ENCODE measurements around the gene BACE2. TPM values are rescaled to one million over a fixed set of nuclear protein-coding genes. Genes with fewer than 3 reads are reported as not detected.

BACE2 gene
- total RNA-seq, 1 donor from 2014 or later = 39.1 TPM

- no peak overlapping the region for H3K27ac ChIP-seq (ENCODE audit: low read depth, low read length)
- H3K9me3 ChIP-seq (ENCODE audit: control insufficient read depth in 3 of 3, low read length in 3 of 3) = no peaks in the 10 kb centered on the region
- H3K9ac ChIP-seq (ENCODE audit: low read depth in 1 of 3, low read length in 3 of 3) = no peak overlapping the region
- no peak overlapping the region for H3K4me3 ChIP-seq (ENCODE audit: low read length in 3 of 3)
- H3K36me3 ChIP-seq (ENCODE audit: control insufficient read depth in 3 of 3, insufficient read depth in 3 of 3, low read length in 3 of 3) = no peaks in the 10 kb centered on the region
- peaks cover 9 to 29% (median 25%) of the 10 kb centered on the region in 3 donors for H3K27me3 ChIP-seq (ENCODE audit: control insufficient read depth in 3 of 3, insufficient read depth in 3 of 3, low read length in 3 of 3)
- H3K4me1 ChIP-seq (ENCODE audit: control insufficient read depth in 3 of 3, insufficient read depth in 3 of 3, low read length in 3 of 3) = peaks cover 5 to 7% (median 6%) of the 10 kb centered on the region in 3 donors
Observed at GRCh38 chr21:41147096-41147978, 20.6 kb upstream of the BACE2 start.

GRCh38 chr21:41147979-41148355 lies 20.0 kb upstream of the BACE2 start:
- Histone ChIP-seq H3K9ac (ENCODE audit: low read depth in 1 of 3, low read length in 3 of 3) (no peak overlapping the region), H3K27me3 (ENCODE audit: control insufficient read depth in 3 of 3, insufficient read depth in 3 of 3, low read length in 3 of 3) (peaks cover 9 to 29% (median 25%) of the 10 kb centered on the region in 3 donors), H3K4me1 (ENCODE audit: control insufficient read depth in 3 of 3, insufficient read depth in 3 of 3, low read length in 3 of 3) (peaks cover 0 to 2% (median 2%) of the 10 kb centered on the region in 3 donors), H3K36me3 (ENCODE audit: control insufficient read depth in 3 of 3, insufficient read depth in 3 of 3, low read length in 3 of 3) (no peaks in the 10 kb centered on the region), H3K9me3 (ENCODE audit: control insufficient read depth in 3 of 3, low read length in 3 of 3) (no peaks in the 10 kb centered on the region), H3K4me3 (ENCODE audit: low read length in 3 of 3) (no peak overlapping the region), H3K27ac (ENCODE audit: low read depth, low read length) (no peak overlapping the region)

- Histone ChIP-seq H3K9ac (ENCODE audit: low read depth in 1 of 3, low read length in 3 of 3) (no peak overlapping the region), H3K4me3 (ENCODE audit: low read length in 3 of 3) (no peak overlapping the region), H3K9me3 (ENCODE audit: control insufficient read depth in 3 of 3, low read length in 3 of 3) (no peaks in the 10 kb centered on the region), H3K4me1 (ENCODE audit: control insufficient read depth in 3 of 3, insufficient read depth in 3 of 3, low read length in 3 of 3) (peaks cover 0 to 2% (median 2%) of the 10 kb centered on the region in 3 donors), H3K27me3 (ENCODE audit: control insufficient read depth in 3 of 3, insufficient read depth in 3 of 3, low read length in 3 of 3) (peaks cover 9 to 29% (median 25%) of the 10 kb centered on the region in 3 donors), H3K36me3 (ENCODE audit: control insufficient read depth in 3 of 3, insufficient read depth in 3 of 3, low read length in 3 of 3) (no peaks in the 10 kb centered on the region), H3K27ac (ENCODE audit: low read depth, low read length) (no peak overlapping the region)
Observed at GRCh38 chr21:41148798-41149197, 19.2 kb upstream of the BACE2 start.

GRCh38 chr21:41149199-41149598 lies 18.8 kb upstream of the BACE2 start:
- no peaks in the 10 kb centered on the region for H3K36me3 ChIP-seq (ENCODE audit: control insufficient read depth in 3 of 3, insufficient read depth in 3 of 3, low read length in 3 of 3)
- H3K4me3 ChIP-seq (ENCODE audit: low read length in 3 of 3) = no peak overlapping the region
- H3K27ac ChIP-seq (ENCODE audit: low read depth, low read length) = no peak overlapping the region
- H3K9me3 ChIP-seq (ENCODE audit: control insufficient read depth in 3 of 3, low read length in 3 of 3) = no peaks in the 10 kb centered on the region
- no peak overlapping the region for H3K9ac ChIP-seq (ENCODE audit: low read depth in 1 of 3, low read length in 3 of 3)
- H3K4me1 ChIP-seq (ENCODE audit: control insufficient read depth in 3 of 3, insufficient read depth in 3 of 3, low read length in 3 of 3) = peaks cover 0 to 2% (median 2%) of the 10 kb centered on the region in 3 donors
- peaks cover 9 to 29% (median 25%) of the 10 kb centered on the region in 3 donors for H3K27me3 ChIP-seq (ENCODE audit: control insufficient read depth in 3 of 3, insufficient read depth in 3 of 3, low read length in 3 of 3)

GRCh38 chr21:41152147-41152546 lies 15.8 kb upstream of the BACE2 start:
- Histone ChIP-seq H3K27ac (ENCODE audit: low read depth, low read length) (no peak overlapping the region), H3K9ac (ENCODE audit: low read depth in 1 of 3, low read length in 3 of 3) (no peak overlapping the region), H3K4me1 (ENCODE audit: control insufficient read depth in 3 of 3, insufficient read depth in 3 of 3, low read length in 3 of 3) (peaks cover 0 to 2% (median 2%) of the 10 kb centered on the region in 3 donors), H3K27me3 (ENCODE audit: control insufficient read depth in 3 of 3, insufficient read depth in 3 of 3, low read length in 3 of 3) (peaks cover 9 to 24% (median 16%) of the 10 kb centered on the region in 3 donors), H3K4me3 (ENCODE audit: low read length in 3 of 3) (no peak overlapping the region), H3K9me3 (ENCODE audit: control insufficient read depth in 3 of 3, low read length in 3 of 3) (no peaks in the 10 kb centered on the region), H3K36me3 (ENCODE audit: control insufficient read depth in 3 of 3, insufficient read depth in 3 of 3, low read length in 3 of 3) (no peaks in the 10 kb centered on the region)

- no peaks in the 10 kb centered on the region for H3K4me1 ChIP-seq (ENCODE audit: control insufficient read depth in 3 of 3, insufficient read depth in 3 of 3, low read length in 3 of 3)
- H3K36me3 ChIP-seq (ENCODE audit: control insufficient read depth in 3 of 3, insufficient read depth in 3 of 3, low read length in 3 of 3) = no peaks in the 10 kb centered on the region
- H3K4me3 ChIP-seq (ENCODE audit: low read length in 3 of 3) = no peak overlapping the region
- peaks cover 0 to 4% (median 0%) of the 10 kb centered on the region in 3 donors for H3K9me3 ChIP-seq (ENCODE audit: control insufficient read depth in 3 of 3, low read length in 3 of 3)
- no peak overlapping the region for H3K27ac ChIP-seq (ENCODE audit: low read depth, low read length)
- H3K9ac ChIP-seq (ENCODE audit: low read depth in 1 of 3, low read length in 3 of 3) = no peak overlapping the region
- peaks cover 9 to 16% (median 15%) of the 10 kb centered on the region in 3 donors for H3K27me3 ChIP-seq (ENCODE audit: control insufficient read depth in 3 of 3, insufficient read depth in 3 of 3, low read length in 3 of 3)
Observed at GRCh38 chr21:41153443-41153842, 14.5 kb upstream of the BACE2 start.

GRCh38 chr21:41156142-41156541 lies 11.8 kb upstream of the BACE2 start:
- Histone ChIP-seq H3K9ac (ENCODE audit: low read depth in 1 of 3, low read length in 3 of 3) (no peak overlapping the region), H3K9me3 (ENCODE audit: control insufficient read depth in 3 of 3, low read length in 3 of 3) (peaks cover 0 to 4% (median 0%) of the 10 kb centered on the region in 3 donors), H3K4me1 (ENCODE audit: control insufficient read depth in 3 of 3, insufficient read depth in 3 of 3, low read length in 3 of 3) (no peaks in the 10 kb centered on the region), H3K27ac (ENCODE audit: low read depth, low read length) (no peak overlapping the region), H3K36me3 (ENCODE audit: control insufficient read depth in 3 of 3, insufficient read depth in 3 of 3, low read length in 3 of 3) (no peaks in the 10 kb centered on the region), H3K4me3 (ENCODE audit: low read length in 3 of 3) (no peak overlapping the region), H3K27me3 (ENCODE audit: control insufficient read depth in 3 of 3, insufficient read depth in 3 of 3, low read length in 3 of 3) (no peaks in the 10 kb centered on the region)

- no peaks in the 10 kb centered on the region for H3K36me3 ChIP-seq (ENCODE audit: control insufficient read depth in 3 of 3, insufficient read depth in 3 of 3, low read length in 3 of 3)
- H3K27ac ChIP-seq (ENCODE audit: low read depth, low read length) = no peak overlapping the region
- no peak overlapping the region for H3K4me3 ChIP-seq (ENCODE audit: low read length in 3 of 3)
- H3K27me3 ChIP-seq (ENCODE audit: control insufficient read depth in 3 of 3, insufficient read depth in 3 of 3, low read length in 3 of 3) = no peaks in the 10 kb centered on the region
- H3K9me3 ChIP-seq (ENCODE audit: control insufficient read depth in 3 of 3, low read length in 3 of 3) = peaks cover 0 to 4% (median 0%) of the 10 kb centered on the region in 3 donors
- H3K4me1 ChIP-seq (ENCODE audit: control insufficient read depth in 3 of 3, insufficient read depth in 3 of 3, low read length in 3 of 3) = no peaks in the 10 kb centered on the region
- H3K9ac ChIP-seq (ENCODE audit: low read depth in 1 of 3, low read length in 3 of 3) = no peak overlapping the region
Observed at GRCh38 chr21:41158026-41158425, 9.9 kb upstream of the BACE2 start.

GRCh38 chr21:41160036-41160435 lies 7.9 kb upstream of the BACE2 start:
- Histone ChIP-seq H3K9me3 (ENCODE audit: control insufficient read depth in 3 of 3, low read length in 3 of 3) (peaks cover 0 to 4% (median 0%) of the 10 kb centered on the region in 3 donors), H3K27me3 (ENCODE audit: control insufficient read depth in 3 of 3, insufficient read depth in 3 of 3, low read length in 3 of 3) (no peaks in the 10 kb centered on the region), H3K9ac (ENCODE audit: low read depth in 1 of 3, low read length in 3 of 3) (no peak overlapping the region), H3K27ac (ENCODE audit: low read depth, low read length) (no peak overlapping the region), H3K4me3 (ENCODE audit: low read length in 3 of 3) (no peak overlapping the region), H3K36me3 (ENCODE audit: control insufficient read depth in 3 of 3, insufficient read depth in 3 of 3, low read length in 3 of 3) (no peaks in the 10 kb centered on the region), H3K4me1 (ENCODE audit: control insufficient read depth in 3 of 3, insufficient read depth in 3 of 3, low read length in 3 of 3) (no peaks in the 10 kb centered on the region)

- Histone ChIP-seq H3K27ac (ENCODE audit: low read depth, low read length) (no peak overlapping the region), H3K27me3 (ENCODE audit: control insufficient read depth in 3 of 3, insufficient read depth in 3 of 3, low read length in 3 of 3) (no peaks in the 10 kb centered on the region), H3K36me3 (ENCODE audit: control insufficient read depth in 3 of 3, insufficient read depth in 3 of 3, low read length in 3 of 3) (no peaks in the 10 kb centered on the region), H3K4me3 (ENCODE audit: low read length in 3 of 3) (no peak overlapping the region), H3K9me3 (ENCODE audit: control insufficient read depth in 3 of 3, low read length in 3 of 3) (peaks cover 0 to 4% (median 0%) of the 10 kb centered on the region in 3 donors), H3K9ac (ENCODE audit: low read depth in 1 of 3, low read length in 3 of 3) (no peak overlapping the region), H3K4me1 (ENCODE audit: control insufficient read depth in 3 of 3, insufficient read depth in 3 of 3, low read length in 3 of 3) (peaks cover 0 to 5% (median 0%) of the 10 kb centered on the region in 3 donors)
Observed at GRCh38 chr21:41161428-41161827, 6.5 kb upstream of the BACE2 start.

Data from skeletal muscle tissue (tissue), 4 donors.